Testis (tissue), 2 donors: ENCODE data around the gene ZNF256.

Source experiments
- POLR2A ChIP-seq: fragments of 450-650 bp; IDR thresholded peaks from one replicate; pipeline ENCODE4 v1.6.1; 2017; ENCODE audit warnings: antibody characterized with exemption, mild to moderate bottlenecking, moderate library complexity
- TF ChIP-seq, protein P1 (sequence below), 3 experiments: fragments of 450-650 bp in 2 of 3; fragments of 200-600 bp in 1 of 3; sonication (generic) in 1 of 3; IDR thresholded peaks; one replicate each; pipeline ENCODE4 v1.5.1; 2016 to 2019; ENCODE audit warnings: antibody characterized with exemption in 3 of 3, mild to moderate bottlenecking in 2 of 3, moderate library complexity in 1 of 3

DNA sequence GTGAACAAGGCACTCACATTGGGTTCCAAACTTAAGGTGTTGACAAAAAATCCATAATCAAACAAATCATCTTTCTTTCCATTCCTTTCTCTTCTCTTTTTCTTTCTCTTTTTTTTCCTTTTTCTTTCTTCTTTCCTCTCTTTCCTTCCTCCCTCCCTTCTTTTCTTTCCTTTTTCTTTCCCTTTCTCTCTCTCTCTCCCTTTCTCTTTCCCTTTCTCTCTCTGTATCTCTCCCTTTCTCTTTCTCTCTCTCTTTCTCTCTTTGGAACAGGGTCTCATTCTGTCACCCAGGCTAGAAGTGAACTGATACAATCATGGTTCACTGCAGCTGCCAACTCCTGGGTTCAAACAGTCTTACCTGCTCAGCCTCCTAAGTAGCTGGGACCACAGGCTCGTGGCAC lies 14.3 kb upstream of the ZNF256 start:
- TF ChIP-seq, protein P1, sequence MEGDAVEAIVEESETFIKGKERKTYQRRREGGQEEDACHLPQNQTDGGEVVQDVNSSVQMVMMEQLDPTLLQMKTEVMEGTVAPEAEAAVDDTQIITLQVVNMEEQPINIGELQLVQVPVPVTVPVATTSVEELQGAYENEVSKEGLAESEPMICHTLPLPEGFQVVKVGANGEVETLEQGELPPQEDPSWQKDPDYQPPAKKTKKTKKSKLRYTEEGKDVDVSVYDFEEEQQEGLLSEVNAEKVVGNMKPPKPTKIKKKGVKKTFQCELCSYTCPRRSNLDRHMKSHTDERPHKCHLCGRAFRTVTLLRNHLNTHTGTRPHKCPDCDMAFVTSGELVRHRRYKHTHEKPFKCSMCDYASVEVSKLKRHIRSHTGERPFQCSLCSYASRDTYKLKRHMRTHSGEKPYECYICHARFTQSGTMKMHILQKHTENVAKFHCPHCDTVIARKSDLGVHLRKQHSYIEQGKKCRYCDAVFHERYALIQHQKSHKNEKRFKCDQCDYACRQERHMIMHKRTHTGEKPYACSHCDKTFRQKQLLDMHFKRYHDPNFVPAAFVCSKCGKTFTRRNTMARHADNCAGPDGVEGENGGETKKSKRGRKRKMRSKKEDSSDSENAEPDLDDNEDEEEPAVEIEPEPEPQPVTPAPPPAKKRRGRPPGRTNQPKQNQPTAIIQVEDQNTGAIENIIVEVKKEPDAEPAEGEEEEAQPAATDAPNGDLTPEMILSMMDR (IDR thresholded peaks at IDR 0.05) = no peak
- no peak for TF ChIP-seq POLR2A
